Germinal center (tissue), 1 donor: Measurements from ENCODE around the gene PPP1CA.
A peak's percentile ranks its signal among the peaks of the same experiment; 100 is the strongest.

Source experiments
- DNase-seq: peaks from one replicate; pipeline ENCODE4 v3.0.0; 2012; ENCODE audit warnings: mixed read lengths, low spot score

PPP1CA gene

DNA sequence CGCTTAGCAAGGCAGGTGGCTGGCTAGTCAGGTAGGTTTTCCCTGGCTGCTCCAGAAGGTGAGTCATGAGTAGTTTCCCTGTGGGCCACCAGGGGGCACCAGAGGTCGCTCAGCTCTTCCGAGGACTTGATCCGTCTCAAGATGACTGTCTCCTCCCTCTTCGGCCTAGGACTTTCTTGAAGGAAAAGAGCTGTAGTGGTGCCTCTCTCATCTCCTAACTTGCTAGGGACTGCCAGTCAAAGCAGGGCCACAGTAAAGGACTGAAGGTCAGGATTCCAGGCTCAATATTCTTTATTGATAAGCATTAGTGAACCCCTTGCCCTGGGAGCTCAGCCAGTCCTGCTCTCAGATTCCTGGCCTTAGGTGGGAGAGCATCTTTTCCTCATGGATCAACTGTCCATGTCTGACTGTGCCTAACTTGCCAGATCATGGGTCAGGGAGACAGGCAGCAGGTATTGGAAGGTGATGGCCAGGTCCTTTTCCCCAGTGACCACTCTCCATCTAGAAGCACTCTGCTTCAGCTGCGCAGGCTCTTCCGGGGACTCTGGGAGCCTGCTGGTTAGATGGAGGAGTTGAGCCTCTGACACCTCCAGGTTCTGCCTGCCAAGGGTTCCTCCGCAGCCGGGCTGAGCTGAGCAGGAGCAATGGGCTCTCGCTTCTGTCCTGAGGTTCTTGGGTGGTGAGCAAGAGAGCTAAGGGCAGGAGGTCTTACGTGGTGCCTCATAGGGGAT lies 50.2 kb downstream of the PPP1CA start:
- peak; percentile 80 for DNase-seq

DNA sequence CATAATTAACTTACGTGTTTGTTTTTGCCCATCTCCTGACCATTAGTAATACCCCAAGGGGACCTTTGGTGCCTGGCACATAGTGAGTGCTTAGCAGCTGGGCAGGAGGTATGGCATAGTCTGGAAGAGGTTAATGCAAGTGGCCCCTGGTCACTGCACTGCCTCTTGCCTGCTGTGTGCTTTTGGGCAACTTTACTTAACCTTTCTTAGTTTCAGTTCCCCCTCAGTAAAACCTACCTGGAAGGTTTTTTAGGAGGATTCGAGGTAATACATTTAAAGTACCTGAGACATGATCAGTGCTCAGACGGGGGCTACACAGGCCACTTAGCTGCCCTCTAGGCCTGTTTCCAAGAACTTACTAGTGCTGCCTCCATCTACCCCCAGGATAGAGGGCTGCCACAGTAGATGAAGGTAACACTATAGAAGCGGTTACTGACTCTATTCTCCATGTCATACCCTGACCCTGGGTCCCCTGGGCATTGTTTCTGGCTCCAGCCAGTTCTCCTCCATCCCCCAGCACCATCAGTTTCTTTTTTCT lies 51.7 kb downstream of the PPP1CA start:
- DNase-seq, result peak; percentile 17

DNA sequence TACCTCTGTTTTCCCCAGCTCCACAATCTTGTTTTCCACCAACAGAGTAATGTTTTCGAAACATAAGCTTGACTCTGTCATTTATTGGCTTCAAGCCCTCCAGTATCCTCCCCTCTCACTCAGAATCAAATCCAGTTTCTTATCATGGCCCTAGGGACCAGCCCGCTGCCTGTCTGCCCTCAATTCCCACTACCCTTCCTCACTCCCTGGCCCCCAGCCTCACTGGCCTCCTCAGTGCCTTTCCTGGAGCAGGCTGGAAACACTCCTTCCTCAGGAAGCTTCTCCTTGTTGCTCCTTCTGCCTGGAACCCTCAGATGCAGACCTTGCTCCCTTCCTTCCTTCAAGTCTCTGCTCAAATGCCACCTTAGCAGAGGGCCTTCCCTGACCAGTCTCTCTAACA lies 52.2 kb downstream of the PPP1CA start:
- no peak for DNase-seq

DNA sequence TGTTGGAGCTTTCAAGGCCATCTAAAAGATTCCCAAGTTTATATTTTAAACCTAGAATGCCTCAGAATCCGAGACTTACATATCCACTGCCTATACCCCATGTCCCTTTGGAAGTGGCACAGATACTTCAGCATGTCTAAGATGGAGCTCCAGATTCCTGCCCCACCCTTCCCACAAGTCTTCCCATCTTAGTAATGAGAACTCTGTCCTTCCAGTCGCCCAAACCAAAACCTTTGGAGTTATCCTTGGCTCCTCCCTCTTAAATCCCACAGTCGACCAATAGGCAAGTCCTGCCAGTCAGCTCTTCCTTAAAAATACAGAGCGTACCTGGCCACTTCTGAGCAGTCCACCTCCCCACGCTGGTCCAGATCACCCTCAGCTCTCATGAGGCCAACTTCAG lies 52.6 kb downstream of the PPP1CA start:
- DNase-seq, result no peak
